ENCODE measurements around the gene NUP153. TPM values are rescaled to one million over a fixed set of nuclear protein-coding genes. Genes with fewer than 3 reads are reported as not detected.

Gene NUP153
- polyA plus RNA-seq, 1 donor from 2014 or later: 20.6 TPM

DNA sequence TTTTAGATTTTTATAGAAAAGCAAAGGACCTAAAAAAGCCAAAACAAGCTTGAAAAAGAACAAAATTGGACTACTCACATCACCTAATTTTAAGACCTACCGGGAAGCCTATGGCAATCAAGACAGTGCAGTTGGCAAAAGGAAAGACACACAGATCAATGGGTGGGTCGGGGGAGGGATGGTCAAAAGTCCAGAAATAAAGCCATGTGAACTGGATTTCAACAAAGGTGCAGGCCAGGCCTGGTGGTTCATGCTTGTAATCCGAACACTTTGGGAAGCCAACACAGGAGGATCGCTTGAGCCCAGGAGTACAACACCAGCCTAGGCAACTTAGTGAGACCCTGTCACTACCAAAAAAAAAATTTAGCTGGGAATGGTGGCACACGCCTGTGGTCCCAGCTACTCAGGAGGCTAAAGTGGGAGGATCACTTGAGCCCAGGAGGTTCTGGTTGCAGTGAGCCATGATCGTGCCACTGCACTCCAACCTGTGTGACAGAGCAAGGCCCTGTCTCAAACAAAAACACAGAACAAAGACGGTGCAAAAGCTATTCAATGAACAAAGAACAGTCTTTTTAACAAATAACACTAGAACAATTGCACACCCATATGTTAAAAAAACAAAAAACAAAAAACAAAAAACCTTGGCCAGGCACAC lies 34.5 kb downstream of the NUP153 start:
- no peak overlapping the region for H2AFZ ChIP-seq (ENCODE audit: low read depth, low read length)
- no peaks in the 10 kb centered on the region for H3K27me3 ChIP-seq (ENCODE audit: insufficient read depth, low read depth, low read length)
- H3K9ac ChIP-seq (ENCODE audit: low read length): no peak overlapping the region
- no peak overlapping the region for H3K4me2 ChIP-seq (ENCODE audit: low read length)
- H3K27ac ChIP-seq (ENCODE audit: low read length): no peak overlapping the region
- TF ChIP-seq, protein P1, sequence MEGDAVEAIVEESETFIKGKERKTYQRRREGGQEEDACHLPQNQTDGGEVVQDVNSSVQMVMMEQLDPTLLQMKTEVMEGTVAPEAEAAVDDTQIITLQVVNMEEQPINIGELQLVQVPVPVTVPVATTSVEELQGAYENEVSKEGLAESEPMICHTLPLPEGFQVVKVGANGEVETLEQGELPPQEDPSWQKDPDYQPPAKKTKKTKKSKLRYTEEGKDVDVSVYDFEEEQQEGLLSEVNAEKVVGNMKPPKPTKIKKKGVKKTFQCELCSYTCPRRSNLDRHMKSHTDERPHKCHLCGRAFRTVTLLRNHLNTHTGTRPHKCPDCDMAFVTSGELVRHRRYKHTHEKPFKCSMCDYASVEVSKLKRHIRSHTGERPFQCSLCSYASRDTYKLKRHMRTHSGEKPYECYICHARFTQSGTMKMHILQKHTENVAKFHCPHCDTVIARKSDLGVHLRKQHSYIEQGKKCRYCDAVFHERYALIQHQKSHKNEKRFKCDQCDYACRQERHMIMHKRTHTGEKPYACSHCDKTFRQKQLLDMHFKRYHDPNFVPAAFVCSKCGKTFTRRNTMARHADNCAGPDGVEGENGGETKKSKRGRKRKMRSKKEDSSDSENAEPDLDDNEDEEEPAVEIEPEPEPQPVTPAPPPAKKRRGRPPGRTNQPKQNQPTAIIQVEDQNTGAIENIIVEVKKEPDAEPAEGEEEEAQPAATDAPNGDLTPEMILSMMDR (IDR thresholded peaks at IDR 0.05; ENCODE audit: poor library complexity, severe bottlenecking): no peak
- H3K4me3 ChIP-seq (ENCODE audit: low read length): no peak overlapping the region
- no peaks in the 10 kb centered on the region for H4K20me1 ChIP-seq (ENCODE audit: insufficient read depth)
- H3K9me3 ChIP-seq (ENCODE audit: low read length): no peaks in the 10 kb centered on the region
- H3F3A ChIP-seq (ENCODE audit: insufficient read depth, low read length, poor library complexity, severe bottlenecking): no peaks in the 10 kb centered on the region
- no peaks in the 10 kb centered on the region for H3K9me2 ChIP-seq (ENCODE audit: insufficient read depth, low read length)
- peaks cover 4% of the 10 kb centered on the region for H3K36me3 ChIP-seq (ENCODE audit: insufficient read depth, low read length)
- peaks cover 13% of the 10 kb centered on the region for H3K79me2 ChIP-seq (replicated peaks; ENCODE audit: insufficient read depth, low read length)

DNA sequence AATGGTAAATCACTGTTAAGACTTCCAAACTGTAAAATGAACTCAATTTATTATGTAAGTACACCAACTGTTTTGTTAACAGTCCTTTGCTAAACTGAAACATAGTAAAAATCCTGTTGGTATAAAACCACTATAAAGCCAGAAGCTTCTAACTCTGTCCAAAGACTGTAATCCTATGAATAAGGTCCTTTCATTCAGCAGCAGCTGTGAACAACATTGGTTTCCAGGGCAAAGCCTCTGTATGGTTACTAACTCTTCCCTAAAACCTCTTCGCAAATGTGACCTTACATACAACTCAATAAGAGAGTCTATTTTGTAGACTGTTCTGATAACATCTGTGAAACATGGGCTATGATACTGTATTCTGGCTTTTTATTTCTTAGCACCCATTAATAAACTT lies 40.1 kb downstream of the NUP153 start:
- H3K4me2 ChIP-seq (ENCODE audit: low read length): no peak overlapping the region
- H3F3A ChIP-seq (ENCODE audit: insufficient read depth, low read length, poor library complexity, severe bottlenecking): no peaks in the 10 kb centered on the region
- TF ChIP-seq RAD21 (conservative IDR thresholded peaks at IDR 0.05): no peak
- TF ChIP-seq SMC3 (conservative IDR thresholded peaks at IDR 0.05; ENCODE audit: poor library complexity): no peak
- H3K9me3 ChIP-seq (ENCODE audit: low read length): no peaks in the 10 kb centered on the region
- no peaks in the 10 kb centered on the region for H3K27me3 ChIP-seq (ENCODE audit: insufficient read depth, low read depth, low read length)
- H4K20me1 ChIP-seq (ENCODE audit: insufficient read depth): no peaks in the 10 kb centered on the region
- H3K9me2 ChIP-seq (ENCODE audit: insufficient read depth, low read length): no peaks in the 10 kb centered on the region
- H3K9ac ChIP-seq (ENCODE audit: low read length): no peak overlapping the region
- no peak overlapping the region for H2AFZ ChIP-seq (ENCODE audit: low read depth, low read length)
- H3K79me2 ChIP-seq (replicated peaks; ENCODE audit: insufficient read depth, low read length): peaks cover 9% of the 10 kb centered on the region
- no peak overlapping the region for H3K27ac ChIP-seq (ENCODE audit: low read length)
- H3K4me3 ChIP-seq (ENCODE audit: low read length): no peak overlapping the region
- H3K36me3 ChIP-seq (ENCODE audit: insufficient read depth, low read length): peaks cover 4% of the 10 kb centered on the region

DNA sequence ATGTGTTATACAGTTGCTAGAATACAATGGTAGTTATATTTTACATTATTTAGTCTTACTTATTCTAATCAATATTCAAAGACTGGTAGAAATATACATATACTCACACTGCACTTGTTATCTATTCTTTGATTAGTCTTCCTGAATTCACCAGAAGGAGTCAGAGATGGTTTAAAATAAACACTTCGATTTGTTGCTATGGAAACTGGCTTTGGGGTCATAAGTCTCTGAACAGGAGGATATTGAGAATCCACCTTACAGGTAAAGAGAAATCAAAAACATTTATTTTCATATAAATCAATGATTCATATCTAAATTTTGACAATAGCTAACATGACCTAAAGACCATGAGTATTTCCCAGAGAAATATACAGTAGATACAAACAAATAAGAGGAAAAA lies 41.6 kb downstream of the NUP153 start:
- no peaks in the 10 kb centered on the region for H3K27me3 ChIP-seq (ENCODE audit: insufficient read depth, low read depth, low read length)
- H3K4me3 ChIP-seq (ENCODE audit: low read length): no peak overlapping the region
- H3K9ac ChIP-seq (ENCODE audit: low read length): no peak overlapping the region
- H3F3A ChIP-seq (ENCODE audit: insufficient read depth, low read length, poor library complexity, severe bottlenecking): no peaks in the 10 kb centered on the region
- no peaks in the 10 kb centered on the region for H4K20me1 ChIP-seq (ENCODE audit: insufficient read depth)
- peaks cover 4% of the 10 kb centered on the region for H3K36me3 ChIP-seq (ENCODE audit: insufficient read depth, low read length)
- no peaks in the 10 kb centered on the region for H3K9me2 ChIP-seq (ENCODE audit: insufficient read depth, low read length)
- no peak overlapping the region for H2AFZ ChIP-seq (ENCODE audit: low read depth, low read length)
- no peak overlapping the region for H3K4me2 ChIP-seq (ENCODE audit: low read length)
- H3K9me3 ChIP-seq (ENCODE audit: low read length): no peaks in the 10 kb centered on the region
- H3K27ac ChIP-seq (ENCODE audit: low read length): no peak overlapping the region
- TF ChIP-seq, protein P2, sequence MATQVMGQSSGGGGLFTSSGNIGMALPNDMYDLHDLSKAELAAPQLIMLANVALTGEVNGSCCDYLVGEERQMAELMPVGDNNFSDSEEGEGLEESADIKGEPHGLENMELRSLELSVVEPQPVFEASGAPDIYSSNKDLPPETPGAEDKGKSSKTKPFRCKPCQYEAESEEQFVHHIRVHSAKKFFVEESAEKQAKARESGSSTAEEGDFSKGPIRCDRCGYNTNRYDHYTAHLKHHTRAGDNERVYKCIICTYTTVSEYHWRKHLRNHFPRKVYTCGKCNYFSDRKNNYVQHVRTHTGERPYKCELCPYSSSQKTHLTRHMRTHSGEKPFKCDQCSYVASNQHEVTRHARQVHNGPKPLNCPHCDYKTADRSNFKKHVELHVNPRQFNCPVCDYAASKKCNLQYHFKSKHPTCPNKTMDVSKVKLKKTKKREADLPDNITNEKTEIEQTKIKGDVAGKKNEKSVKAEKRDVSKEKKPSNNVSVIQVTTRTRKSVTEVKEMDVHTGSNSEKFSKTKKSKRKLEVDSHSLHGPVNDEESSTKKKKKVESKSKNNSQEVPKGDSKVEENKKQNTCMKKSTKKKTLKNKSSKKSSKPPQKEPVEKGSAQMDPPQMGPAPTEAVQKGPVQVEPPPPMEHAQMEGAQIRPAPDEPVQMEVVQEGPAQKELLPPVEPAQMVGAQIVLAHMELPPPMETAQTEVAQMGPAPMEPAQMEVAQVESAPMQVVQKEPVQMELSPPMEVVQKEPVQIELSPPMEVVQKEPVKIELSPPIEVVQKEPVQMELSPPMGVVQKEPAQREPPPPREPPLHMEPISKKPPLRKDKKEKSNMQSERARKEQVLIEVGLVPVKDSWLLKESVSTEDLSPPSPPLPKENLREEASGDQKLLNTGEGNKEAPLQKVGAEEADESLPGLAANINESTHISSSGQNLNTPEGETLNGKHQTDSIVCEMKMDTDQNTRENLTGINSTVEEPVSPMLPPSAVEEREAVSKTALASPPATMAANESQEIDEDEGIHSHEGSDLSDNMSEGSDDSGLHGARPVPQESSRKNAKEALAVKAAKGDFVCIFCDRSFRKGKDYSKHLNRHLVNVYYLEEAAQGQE (IDR thresholded peaks at IDR 0.05; ENCODE audit: borderline replicate concordance): no peak
- no peak for TF ChIP-seq TAF1 (IDR thresholded peaks at IDR 0.05; ENCODE audit: low read depth)
- no peak for TF ChIP-seq RAD21 (conservative IDR thresholded peaks at IDR 0.05)
- TF ChIP-seq POLR2AphosphoS5 (IDR thresholded peaks at IDR 0.05): no peak
- no peak for TF ChIP-seq EP300 (conservative IDR thresholded peaks at IDR 0.05; ENCODE audit: poor library complexity, severe bottlenecking)
- TF ChIP-seq, protein P1 (IDR thresholded peaks at IDR 0.05; ENCODE audit: poor library complexity, severe bottlenecking): no peak
- no peak for TF ChIP-seq EZH2 (IDR thresholded peaks at IDR 0.05; ENCODE audit: borderline replicate concordance, insufficient read depth, low read length, poor library complexity, severe bottlenecking)
- TF ChIP-seq SMC3 (conservative IDR thresholded peaks at IDR 0.05; ENCODE audit: poor library complexity): no peak
- TF ChIP-seq MXI1 (conservative IDR thresholded peaks at IDR 0.05; ENCODE audit: poor library complexity, severe bottlenecking): no peak
- peaks cover 9% of the 10 kb centered on the region for H3K79me2 ChIP-seq (replicated peaks; ENCODE audit: insufficient read depth, low read length)

Data from neural cell (in vitro differentiated cells).